A673 (cell line): ENCODE measurements around the gene PAK5.

ENCODE experiments used
- CTCF ChIP-seq: fragments of 300-800, 200-600 bp; sonication (generic); conservative IDR thresholded peaks from 2 replicates; pipeline ENCODE4 v1.5.1; 2017; ENCODE audit warnings: low read depth, mild to moderate bottlenecking, antibody characterized with exemption, low read length, moderate library complexity, mixed read lengths
- EZH2 ChIP-seq: fragments of 200-600 bp; sonication (generic); IDR thresholded peaks from 2 replicates; pipeline ENCODE4 v1.6.1; 2017; ENCODE audit warnings: borderline replicate concordance, low read depth, mild to moderate bottlenecking, mixed read lengths, antibody characterized with exemption, low read length; ENCODE audit not compliant: poor library complexity, severe bottlenecking

GRCh38 chr20:9508696-9509178 lies 330.1 kb downstream of the PAK5 start:
- TF ChIP-seq CTCF (no peak), EZH2 (no peak)
